Neural cell (in vitro differentiated cells): Measurements from ENCODE around the gene MARK4. TPM values are rescaled to one million over a fixed set of nuclear protein-coding genes. Genes with fewer than 3 reads are reported as not detected.
"Not testable (repeated sequence)": the region's sequence is repeated elsewhere in the genome, so short reads cannot be mapped to it uniquely, and the experiment has no call there.

Experiments
- H2AFZ ChIP-seq: fragments of 200-600, 300-800 bp; sonication (generic), shearing (Covaris generic); 2 replicates; pipeline ENCODE4 v1.6.0; 2014; ENCODE audit warnings: low read depth, mild to moderate bottlenecking, antibody characterized with exemption, low read length, moderate library complexity
- H3F3A ChIP-seq: fragments of 200-600 bp; shearing (Covaris generic); 2 replicates; pipeline ENCODE4 v1.6.1; 2016; ENCODE audit warnings: mild to moderate bottlenecking, moderate library complexity, mixed read lengths, antibody characterized with exemption, low read length; ENCODE audit not compliant: insufficient read depth, poor library complexity, severe bottlenecking
- H3K27ac ChIP-seq: fragments of 200-600, 300-800 bp; sonication (generic), shearing (Covaris generic); 2 replicates; pipeline ENCODE4 v1.5.1; 2014; ENCODE audit warnings: mild to moderate bottlenecking, low read length, moderate library complexity
- H3K27me3 ChIP-seq: fragments of 300-800, 200-600 bp; sonication (generic), shearing (Covaris generic); 2 replicates; pipeline ENCODE4 v1.6.0; 2014; ENCODE audit warnings: mild to moderate bottlenecking, low read depth, low read length, moderate library complexity; ENCODE audit not compliant: insufficient read depth
- H3K36me3 ChIP-seq: fragments of 300-800, 200-600 bp; sonication (generic), shearing (Covaris generic); 2 replicates; pipeline ENCODE4 v1.5.1; 2014; ENCODE audit warnings: mild to moderate bottlenecking, antibody characterized with exemption, low read length, moderate library complexity; ENCODE audit not compliant: insufficient read depth
- H3K4me2 ChIP-seq: fragments of 300-800, 200-600 bp; sonication (generic), shearing (Covaris generic); 2 replicates; pipeline ENCODE4 v1.6.0; 2014; ENCODE audit warnings: mild to moderate bottlenecking, low read length
- H3K4me3 ChIP-seq: fragments of 300-800, 200-600 bp; sonication (generic), shearing (Covaris generic); 2 replicates; pipeline ENCODE4 v1.5.1; 2014; ENCODE audit warnings: mild to moderate bottlenecking, low read length, moderate library complexity
- H3K79me2 ChIP-seq: fragments of 200-600 bp; shearing (Covaris generic); replicated peaks from 2 replicates; pipeline ENCODE4 v1.6.0; 2014; ENCODE audit warnings: mild to moderate bottlenecking, low read length, moderate library complexity; ENCODE audit not compliant: insufficient read depth
- H3K9ac ChIP-seq: fragments of 300-800, 200-600 bp; sonication (generic), shearing (Covaris generic); 2 replicates; pipeline ENCODE4 v1.6.1; 2016; ENCODE audit warnings: mild to moderate bottlenecking, low read length, mixed read lengths
- H3K9me2 ChIP-seq: fragments of 200-600 bp; shearing (Covaris generic); 2 replicates; pipeline ENCODE4 v1.6.1; 2016; ENCODE audit warnings: mild to moderate bottlenecking, low read length, mixed read lengths; ENCODE audit not compliant: insufficient read depth
- H3K9me3 ChIP-seq: fragments of 200-600, 300-800 bp; sonication (generic), shearing (Covaris generic); 2 replicates; pipeline ENCODE4 v1.6.1; 2016; ENCODE audit warnings: mild to moderate bottlenecking, mixed run types, low read length, moderate library complexity, mixed read lengths
- H4K20me1 ChIP-seq: fragments of 200-600 bp; shearing (Covaris generic); 2 replicates; pipeline ENCODE4 v1.6.1; 2016; ENCODE audit warnings: mild to moderate bottlenecking, mixed run types; ENCODE audit not compliant: insufficient read depth
- EP300 ChIP-seq: fragments of 450-650 bp; conservative IDR thresholded peaks from 2 replicates; pipeline ENCODE4 v1.6.1; 2014; ENCODE audit warnings: antibody characterized with exemption, mild to moderate bottlenecking, moderate library complexity; ENCODE audit not compliant: poor library complexity, severe bottlenecking
- MXI1 ChIP-seq: fragments of 450-650 bp; conservative IDR thresholded peaks from 2 replicates; pipeline ENCODE4 v1.6.1; 2014; ENCODE audit warnings: antibody characterized with exemption, mild to moderate bottlenecking; ENCODE audit not compliant: poor library complexity, severe bottlenecking
- POLR2AphosphoS5 ChIP-seq: IDR thresholded peaks from 2 replicates; pipeline ENCODE4 v1.6.1; 2012
- RAD21 ChIP-seq: fragments of 450-650 bp; conservative IDR thresholded peaks from 2 replicates; pipeline ENCODE4 v1.6.1; 2014; ENCODE audit warnings: antibody characterized with exemption, mild to moderate bottlenecking, moderate library complexity
- SMC3 ChIP-seq: fragments of 450-650 bp; conservative IDR thresholded peaks from 2 replicates; pipeline ENCODE4 v1.6.1; 2014; ENCODE audit warnings: antibody characterized with exemption, mild to moderate bottlenecking, moderate library complexity; ENCODE audit not compliant: poor library complexity
- TAF1 ChIP-seq: IDR thresholded peaks from 2 replicates; pipeline ENCODE4 v1.6.1; 2012; ENCODE audit warnings: low read depth
- polyA plus RNA-seq: library from polyadenylated mRNA; depleted of rRNA; stranded (reverse); fragments of >200 nt; gene quantifications from 2 replicates; pipeline ENCODE4 v1.2.3, GENCODE V29; 2014
- TF ChIP-seq, protein P1 (sequence below): fragments of 450-650 bp; IDR thresholded peaks from 2 replicates; pipeline ENCODE4 v1.5.1; 2014; ENCODE audit warnings: antibody characterized with exemption, mild to moderate bottlenecking, moderate library complexity; ENCODE audit not compliant: poor library complexity, severe bottlenecking
- TF ChIP-seq, protein P2 (sequence below): IDR thresholded peaks from 2 replicates; pipeline ENCODE4 v1.6.1; 2012; ENCODE audit warnings: borderline replicate concordance

MARK4 gene
- polyA plus RNA-seq, 1 donor from 2014 or later = 11.6 TPM

DNA sequence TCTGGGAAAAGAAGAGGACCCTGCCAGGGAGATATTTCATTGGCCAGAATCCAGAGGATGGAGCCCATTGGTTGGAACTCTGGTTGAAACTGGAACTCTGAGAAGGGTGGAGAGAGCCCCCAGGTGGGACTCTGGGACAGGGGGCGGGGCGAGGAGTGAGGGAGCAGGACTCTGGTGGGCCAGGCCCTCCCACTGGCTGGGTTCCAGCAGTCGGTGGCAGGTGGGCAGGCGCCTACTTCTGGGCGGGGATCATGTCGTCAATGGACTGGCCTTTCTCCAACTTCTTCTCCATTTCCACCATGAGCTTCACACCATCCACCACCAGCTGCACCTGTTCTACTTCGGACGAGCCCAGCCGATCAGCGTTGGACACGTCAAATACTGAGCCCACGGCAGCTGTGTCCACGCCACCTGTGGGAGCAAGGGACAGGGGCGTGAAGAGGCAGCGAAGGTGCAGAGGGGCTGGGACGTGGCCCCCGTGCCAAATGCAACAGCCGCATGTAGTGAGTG lies 55.5 kb downstream of the MARK4 start:
- H3F3A ChIP-seq = no peaks in the 10 kb centered on the region
- no peaks in the 10 kb centered on the region for H3K9me2 ChIP-seq
- no peaks in the 10 kb centered on the region for H4K20me1 ChIP-seq
- H3K4me3 ChIP-seq = no peak overlapping the region
- no peak overlapping the region for H2AFZ ChIP-seq
- no peak for TF ChIP-seq MXI1
- TF ChIP-seq EP300 = no peak
- no peak for TF ChIP-seq POLR2AphosphoS5
- no peak for TF ChIP-seq SMC3
- TF ChIP-seq RAD21 = no peak
- TF ChIP-seq TAF1 = no peak
- TF ChIP-seq, protein P1, sequence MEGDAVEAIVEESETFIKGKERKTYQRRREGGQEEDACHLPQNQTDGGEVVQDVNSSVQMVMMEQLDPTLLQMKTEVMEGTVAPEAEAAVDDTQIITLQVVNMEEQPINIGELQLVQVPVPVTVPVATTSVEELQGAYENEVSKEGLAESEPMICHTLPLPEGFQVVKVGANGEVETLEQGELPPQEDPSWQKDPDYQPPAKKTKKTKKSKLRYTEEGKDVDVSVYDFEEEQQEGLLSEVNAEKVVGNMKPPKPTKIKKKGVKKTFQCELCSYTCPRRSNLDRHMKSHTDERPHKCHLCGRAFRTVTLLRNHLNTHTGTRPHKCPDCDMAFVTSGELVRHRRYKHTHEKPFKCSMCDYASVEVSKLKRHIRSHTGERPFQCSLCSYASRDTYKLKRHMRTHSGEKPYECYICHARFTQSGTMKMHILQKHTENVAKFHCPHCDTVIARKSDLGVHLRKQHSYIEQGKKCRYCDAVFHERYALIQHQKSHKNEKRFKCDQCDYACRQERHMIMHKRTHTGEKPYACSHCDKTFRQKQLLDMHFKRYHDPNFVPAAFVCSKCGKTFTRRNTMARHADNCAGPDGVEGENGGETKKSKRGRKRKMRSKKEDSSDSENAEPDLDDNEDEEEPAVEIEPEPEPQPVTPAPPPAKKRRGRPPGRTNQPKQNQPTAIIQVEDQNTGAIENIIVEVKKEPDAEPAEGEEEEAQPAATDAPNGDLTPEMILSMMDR = no peak
- H3K9ac ChIP-seq = no peak overlapping the region
- H3K4me2 ChIP-seq = no peak overlapping the region
- H3K27me3 ChIP-seq = no peaks in the 10 kb centered on the region
- H3K79me2 ChIP-seq = no peaks in the 10 kb centered on the region
- no peaks in the 10 kb centered on the region for H3K36me3 ChIP-seq
- no peaks in the 10 kb centered on the region for H3K9me3 ChIP-seq
- no peak overlapping the region for H3K27ac ChIP-seq

DNA sequence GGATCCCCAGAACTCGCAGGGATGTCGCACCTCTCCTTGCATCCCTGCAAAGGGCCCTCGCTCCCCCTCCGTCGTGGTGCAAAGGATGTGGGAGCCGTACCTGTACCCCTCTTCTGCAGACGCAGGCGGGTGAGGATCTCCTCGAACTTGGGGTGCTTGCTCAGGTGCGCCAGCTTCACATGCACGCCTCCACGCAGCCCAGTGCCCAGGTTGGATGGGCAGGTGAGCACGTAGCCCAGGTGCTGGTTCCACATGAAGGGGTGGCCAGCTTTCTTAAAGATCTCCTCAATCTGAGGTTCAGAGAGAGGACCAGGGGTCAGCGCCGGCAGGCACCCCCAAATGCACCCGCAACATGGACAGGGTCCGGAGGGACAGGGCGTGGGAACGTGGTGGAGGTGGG lies 56.3 kb downstream of the MARK4 start:
- Histone ChIP-seq H3F3A (no peaks in the 10 kb centered on the region), H3K9me3 (no peaks in the 10 kb centered on the region), H3K36me3 (no peaks in the 10 kb centered on the region), H3K9me2 (no peaks in the 10 kb centered on the region), H3K79me2 (no peaks in the 10 kb centered on the region), H3K4me2 (no peak overlapping the region), H4K20me1 (no peaks in the 10 kb centered on the region), H3K9ac (no peak overlapping the region), H3K27ac (no peak overlapping the region), H2AFZ (no peak overlapping the region), H3K27me3 (no peaks in the 10 kb centered on the region), H3K4me3 (no peak overlapping the region)
- TF ChIP-seq SMC3 (no peak), POLR2AphosphoS5 (no peak), EP300 (no peak)
- TF ChIP-seq, protein P2, sequence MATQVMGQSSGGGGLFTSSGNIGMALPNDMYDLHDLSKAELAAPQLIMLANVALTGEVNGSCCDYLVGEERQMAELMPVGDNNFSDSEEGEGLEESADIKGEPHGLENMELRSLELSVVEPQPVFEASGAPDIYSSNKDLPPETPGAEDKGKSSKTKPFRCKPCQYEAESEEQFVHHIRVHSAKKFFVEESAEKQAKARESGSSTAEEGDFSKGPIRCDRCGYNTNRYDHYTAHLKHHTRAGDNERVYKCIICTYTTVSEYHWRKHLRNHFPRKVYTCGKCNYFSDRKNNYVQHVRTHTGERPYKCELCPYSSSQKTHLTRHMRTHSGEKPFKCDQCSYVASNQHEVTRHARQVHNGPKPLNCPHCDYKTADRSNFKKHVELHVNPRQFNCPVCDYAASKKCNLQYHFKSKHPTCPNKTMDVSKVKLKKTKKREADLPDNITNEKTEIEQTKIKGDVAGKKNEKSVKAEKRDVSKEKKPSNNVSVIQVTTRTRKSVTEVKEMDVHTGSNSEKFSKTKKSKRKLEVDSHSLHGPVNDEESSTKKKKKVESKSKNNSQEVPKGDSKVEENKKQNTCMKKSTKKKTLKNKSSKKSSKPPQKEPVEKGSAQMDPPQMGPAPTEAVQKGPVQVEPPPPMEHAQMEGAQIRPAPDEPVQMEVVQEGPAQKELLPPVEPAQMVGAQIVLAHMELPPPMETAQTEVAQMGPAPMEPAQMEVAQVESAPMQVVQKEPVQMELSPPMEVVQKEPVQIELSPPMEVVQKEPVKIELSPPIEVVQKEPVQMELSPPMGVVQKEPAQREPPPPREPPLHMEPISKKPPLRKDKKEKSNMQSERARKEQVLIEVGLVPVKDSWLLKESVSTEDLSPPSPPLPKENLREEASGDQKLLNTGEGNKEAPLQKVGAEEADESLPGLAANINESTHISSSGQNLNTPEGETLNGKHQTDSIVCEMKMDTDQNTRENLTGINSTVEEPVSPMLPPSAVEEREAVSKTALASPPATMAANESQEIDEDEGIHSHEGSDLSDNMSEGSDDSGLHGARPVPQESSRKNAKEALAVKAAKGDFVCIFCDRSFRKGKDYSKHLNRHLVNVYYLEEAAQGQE = no peak

DNA sequence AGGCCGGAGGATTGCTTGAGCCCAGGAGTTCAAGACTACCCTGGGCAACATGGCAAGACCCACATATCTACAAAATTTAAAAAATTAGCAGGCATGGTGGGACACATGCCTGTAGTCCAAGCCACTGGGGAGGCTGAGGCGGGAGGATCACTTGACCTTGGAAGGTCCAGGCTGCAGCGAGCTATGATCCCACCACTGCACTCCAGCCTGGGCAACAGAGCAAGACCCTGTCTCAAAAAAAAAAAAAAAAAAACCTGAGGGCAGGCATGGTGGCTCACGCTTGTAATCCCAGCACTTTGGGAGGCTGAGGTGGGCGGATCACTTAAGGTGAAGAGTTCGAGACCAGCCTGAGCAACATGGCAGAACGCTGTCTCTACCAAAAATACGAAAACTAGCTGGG lies 58.3 kb downstream of the MARK4 start:
- not testable (repeated sequence) for H3K9ac ChIP-seq, H3K36me3 ChIP-seq, H3K4me3 ChIP-seq, H4K20me1 ChIP-seq, H3K79me2 ChIP-seq, H3K9me2 ChIP-seq, H2AFZ ChIP-seq, H3K27ac ChIP-seq, H3K27me3 ChIP-seq, H3K9me3 ChIP-seq, H3F3A ChIP-seq, H3K4me2 ChIP-seq
